ENCODE results near the gene E2F3.
A peak's percentile ranks its signal among the peaks of the same experiment; 100 is the strongest.

E2F3 gene

GRCh38 chr6:20533746-20534294, 132.1 kb downstream of the E2F3 start:
- no peak for DNase-seq (ENCODE audit: low read depth in 2 of 2)

GRCh38 chr6:20534295-20535262, 132.9 kb downstream of the E2F3 start, which contains the start of gene CDKAL1:
Gene CDKAL1 (plus strand): TSS chr6:20534457. CDS start chr6:20546351, 11,894 bp downstream.
- DNase-seq (ENCODE audit: low read depth in 2 of 2), result peak; percentile 80 to 81

- DNase-seq (ENCODE audit: low read depth in 2 of 2), result no peak
Observed at GRCh38 chr6:20538131-20538662, 136.5 kb downstream of the E2F3 start.

GRCh38 chr6:20538907-20539306, 137.2 kb downstream of the E2F3 start:
- DNase-seq (ENCODE audit: low read depth in 2 of 2), result no peak

GRCh38 chr6:20539387-20539786, 137.7 kb downstream of the E2F3 start:
- no peak for DNase-seq (ENCODE audit: low read depth in 2 of 2)

- no peak for DNase-seq (ENCODE audit: low read depth in 2 of 2)
Observed at GRCh38 chr6:20540683-20541082, 139.0 kb downstream of the E2F3 start.

- no peak for DNase-seq (ENCODE audit: low read depth in 2 of 2)
Observed at GRCh38 chr6:20541382-20541781, 139.7 kb downstream of the E2F3 start.

- no peak for DNase-seq (ENCODE audit: low read depth in 2 of 2)
Observed at GRCh38 chr6:20542927-20543602, 141.4 kb downstream of the E2F3 start.
